Gastroesophageal sphincter (tissue), 3 donors: ENCODE data around the gene PRIM2.
"Not testable (repeated sequence)": the region's sequence is repeated elsewhere in the genome, so short reads cannot be mapped to it uniquely, and the experiment has no call there.

ENCODE experiments used
- EP300 ChIP-seq: sonication (generic); formaldehyde crosslinking; IDR thresholded peaks from one replicate; pipeline ENCODE4 v1.6.1; 2017; ENCODE audit warnings: antibody characterized with exemption, mild to moderate bottlenecking
- POLR2A ChIP-seq, 2 donors: fragments of 450-650 bp; IDR thresholded peaks; one replicate each; pipeline ENCODE4 v1.6.1; 2017; ENCODE audit warnings: antibody characterized with exemption in 2 of 2, mild to moderate bottlenecking in 2 of 2, moderate library complexity in 1 of 2
- TF ChIP-seq, protein P1 (sequence below), 4 experiments: fragments of 200-600 bp in 2 of 4; fragments of 450-650 bp in 2 of 4; sonication (generic) in 1 of 4; IDR thresholded peaks; one replicate each; pipeline ENCODE4 v1.5.1; 2017 to 2019; ENCODE audit warnings: antibody characterized with exemption in 4 of 4, mild to moderate bottlenecking in 2 of 4, moderate library complexity in 2 of 4

DNA sequence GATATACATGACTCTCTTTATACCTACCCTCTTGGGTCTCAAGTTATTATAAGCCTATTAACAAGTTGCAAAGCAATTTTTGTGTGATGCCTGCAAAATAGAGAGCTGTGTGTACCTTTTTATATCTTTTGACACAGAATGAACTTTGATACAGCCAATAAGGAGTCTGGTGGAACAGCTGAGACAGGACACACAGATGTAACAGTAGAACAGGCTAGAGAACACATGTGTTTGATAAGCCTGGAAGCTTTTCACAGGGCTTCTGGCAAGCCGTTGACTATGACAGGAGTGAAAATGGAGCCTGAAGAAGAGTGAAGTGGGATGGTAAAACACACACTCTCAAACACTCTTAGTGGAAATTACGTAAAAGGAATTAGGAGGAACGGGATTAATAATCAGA, 25.9 kb downstream of the PRIM2 start:
- TF ChIP-seq, protein P1, sequence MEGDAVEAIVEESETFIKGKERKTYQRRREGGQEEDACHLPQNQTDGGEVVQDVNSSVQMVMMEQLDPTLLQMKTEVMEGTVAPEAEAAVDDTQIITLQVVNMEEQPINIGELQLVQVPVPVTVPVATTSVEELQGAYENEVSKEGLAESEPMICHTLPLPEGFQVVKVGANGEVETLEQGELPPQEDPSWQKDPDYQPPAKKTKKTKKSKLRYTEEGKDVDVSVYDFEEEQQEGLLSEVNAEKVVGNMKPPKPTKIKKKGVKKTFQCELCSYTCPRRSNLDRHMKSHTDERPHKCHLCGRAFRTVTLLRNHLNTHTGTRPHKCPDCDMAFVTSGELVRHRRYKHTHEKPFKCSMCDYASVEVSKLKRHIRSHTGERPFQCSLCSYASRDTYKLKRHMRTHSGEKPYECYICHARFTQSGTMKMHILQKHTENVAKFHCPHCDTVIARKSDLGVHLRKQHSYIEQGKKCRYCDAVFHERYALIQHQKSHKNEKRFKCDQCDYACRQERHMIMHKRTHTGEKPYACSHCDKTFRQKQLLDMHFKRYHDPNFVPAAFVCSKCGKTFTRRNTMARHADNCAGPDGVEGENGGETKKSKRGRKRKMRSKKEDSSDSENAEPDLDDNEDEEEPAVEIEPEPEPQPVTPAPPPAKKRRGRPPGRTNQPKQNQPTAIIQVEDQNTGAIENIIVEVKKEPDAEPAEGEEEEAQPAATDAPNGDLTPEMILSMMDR (IDR thresholded peaks at IDR 0.05): not testable (repeated sequence)
- TF ChIP-seq POLR2A (IDR thresholded peaks at IDR 0.05); EP300: not testable (repeated sequence)
